H9 (cell line): ENCODE results near the gene UCMA. TPM values are rescaled to one million over a fixed set of nuclear protein-coding genes. Genes with fewer than 3 reads are reported as not detected.

ENCODE experiments used
- DNase-seq: peaks from one replicate; pipeline ENCODE4 v3.0.0-alpha.2; 2017
- H2AFZ ChIP-seq: one replicate; pipeline ENCODE4 v1.6.1; 2013; ENCODE audit warnings: mild to moderate bottlenecking, low read length, control low read depth, moderate library complexity
- H2AK5ac ChIP-seq: 2 replicates; pipeline ENCODE4 v1.6.1; 2013; ENCODE audit warnings: low read length, control low read depth, mixed read lengths; ENCODE audit not compliant: insufficient read length
- H2BK120ac ChIP-seq: one replicate; pipeline ENCODE4 v1.6.1; 2013; ENCODE audit warnings: low read depth, mild to moderate bottlenecking, low read length, control low read depth, inconsistent platforms; ENCODE audit not compliant: poor library complexity, severe bottlenecking
- H2BK12ac ChIP-seq: 2 replicates; pipeline ENCODE4 v1.6.1; 2013; ENCODE audit warnings: low read length, control low read depth, mixed read lengths, low read depth; ENCODE audit not compliant: insufficient read length
- H2BK15ac ChIP-seq: 2 replicates; pipeline ENCODE4 v1.6.1; 2013; ENCODE audit warnings: low read depth, low read length, control low read depth
- H2BK20ac ChIP-seq: one replicate; pipeline ENCODE4 v1.6.1; 2013; ENCODE audit warnings: low read depth, mild to moderate bottlenecking, low read length, control low read depth, inconsistent platforms; ENCODE audit not compliant: poor library complexity, severe bottlenecking
- H2BK5ac ChIP-seq: 2 replicates; pipeline ENCODE4 v1.6.1; 2013; ENCODE audit warnings: low read length, control low read depth, mixed read lengths; ENCODE audit not compliant: insufficient read length
- H3K14ac ChIP-seq: 2 replicates; pipeline ENCODE4 v1.6.1; 2013; ENCODE audit warnings: low read length, control low read depth; ENCODE audit not compliant: insufficient read depth
- H3K18ac ChIP-seq: 2 replicates; pipeline ENCODE4 v1.6.1; 2013; ENCODE audit warnings: low read depth, mild to moderate bottlenecking, mixed read lengths, low read length, control low read depth; ENCODE audit not compliant: insufficient read length
- H3K23ac ChIP-seq: 2 replicates; pipeline ENCODE4 v1.6.1; 2013; ENCODE audit warnings: low read length, control low read depth, mixed read lengths, low read depth; ENCODE audit not compliant: insufficient read length
- H3K23me2 ChIP-seq: 2 replicates; pipeline ENCODE4 v1.6.1; 2013; ENCODE audit warnings: low read depth, mild to moderate bottlenecking, mixed read lengths, low read length, control low read depth; ENCODE audit not compliant: insufficient read length, poor library complexity, severe bottlenecking
- H3K27ac ChIP-seq: 2 replicates; pipeline ENCODE4 v1.5.1; 2013; ENCODE audit warnings: low read length, control low read depth, mixed read lengths, low read depth; ENCODE audit not compliant: insufficient read length
- H3K27me3 ChIP-seq: 2 replicates; pipeline ENCODE4 v1.6.1; 2013; ENCODE audit warnings: low read length, control low read depth, inconsistent platforms; ENCODE audit not compliant: insufficient read depth
- H3K4ac ChIP-seq: 2 replicates; pipeline ENCODE4 v1.6.1; 2013; ENCODE audit warnings: low read depth, mild to moderate bottlenecking, control low read depth, inconsistent platforms, low read length, moderate library complexity
- H3K4me1 ChIP-seq: 2 replicates; pipeline ENCODE4 v1.6.1; 2013; ENCODE audit warnings: low read length, control low read depth, inconsistent platforms; ENCODE audit not compliant: insufficient read depth
- H3K4me2 ChIP-seq: 2 replicates; pipeline ENCODE4 v1.6.1; 2013; ENCODE audit warnings: low read length, control low read depth, mixed read lengths; ENCODE audit not compliant: insufficient read length, insufficient read depth
- H3K56ac ChIP-seq: 2 replicates; pipeline ENCODE4 v1.6.1; 2013; ENCODE audit warnings: low read depth, mild to moderate bottlenecking, mixed read lengths, low read length, control low read depth; ENCODE audit not compliant: insufficient read length
- H3K79me1 ChIP-seq: 2 replicates; pipeline ENCODE4 v1.6.1; 2013; ENCODE audit warnings: low read depth, mild to moderate bottlenecking, moderate library complexity, low read length, control low read depth, inconsistent platforms; ENCODE audit not compliant: insufficient read depth, poor library complexity, severe bottlenecking
- H3K79me2 ChIP-seq: 2 replicates; pipeline ENCODE4 v1.6.1; 2013; ENCODE audit warnings: low read length, control low read depth, inconsistent platforms; ENCODE audit not compliant: insufficient read depth
- H3K9ac ChIP-seq: 2 replicates; pipeline ENCODE4 v1.6.1; 2013; ENCODE audit warnings: low read length, control low read depth, mixed read lengths; ENCODE audit not compliant: insufficient read length; ENCODE audit errors: extremely low read depth
- H3K9me3 ChIP-seq: one replicate; pipeline ENCODE4 v1.6.1; 2013; ENCODE audit warnings: low read depth, low read length, inconsistent platforms; ENCODE audit not compliant: control insufficient read depth
- H3T11ph ChIP-seq: one replicate; pipeline ENCODE4 v1.6.1; 2013; ENCODE audit warnings: mild to moderate bottlenecking, low read length, control low read depth, inconsistent platforms
- H4K20me1 ChIP-seq: one replicate; pipeline ENCODE4 v1.6.1; 2013; ENCODE audit not compliant: control insufficient read depth, insufficient read length, insufficient read depth
- H4K5ac ChIP-seq: 2 replicates; pipeline ENCODE4 v1.6.1; 2013; ENCODE audit warnings: low read depth, mild to moderate bottlenecking, mixed read lengths, low read length, control low read depth; ENCODE audit not compliant: insufficient read length
- H4K8ac ChIP-seq: replicated peaks from 2 replicates; pipeline ENCODE4 v1.6.1; 2013; ENCODE audit warnings: low read length, control low read depth, mixed read lengths, low read depth; ENCODE audit not compliant: insufficient read length
- H4K91ac ChIP-seq: 2 replicates; pipeline ENCODE4 v1.6.1; 2013; ENCODE audit warnings: low read depth, mild to moderate bottlenecking, moderate library complexity, mixed read lengths, low read length, control low read depth; ENCODE audit not compliant: insufficient read length
- H3K27ac Mint-ChIP-seq, 3 experiments: 2 replicates in 2 of 3; 3 replicates in 1 of 3; pipeline ENCODE4 v1.8.0; 2020 to 2021; ENCODE audit warnings: mixed read lengths in 3 of 3, mild to moderate bottlenecking in 1 of 3, moderate library complexity in 1 of 3
- H3K27me3 Mint-ChIP-seq: 2 replicates; pipeline ENCODE4 v1.8.0; 2021; ENCODE audit warnings: low read depth, mild to moderate bottlenecking, moderate library complexity, mixed read lengths
- H3K36me3 Mint-ChIP-seq, 3 experiments: 2 replicates in 2 of 3; 3 replicates in 1 of 3; pipeline ENCODE4 v1.8.0; 2020 to 2021; ENCODE audit warnings: low read depth in 3 of 3, mixed read lengths in 3 of 3; ENCODE audit not compliant: insufficient read depth in 1 of 3
- H3K4me1 Mint-ChIP-seq, 2 experiments: 2 replicates each; pipeline ENCODE4 v1.8.0; 2020; ENCODE audit warnings: mixed read lengths in 2 of 2
- H3K4me3 Mint-ChIP-seq, 2 experiments: 2 replicates in 1 of 2; 3 replicates in 1 of 2; pipeline ENCODE4 v1.8.0; 2020 to 2021; ENCODE audit warnings: mild to moderate bottlenecking in 2 of 2, mixed read lengths in 2 of 2, moderate library complexity in 1 of 2
- H3K9me3 Mint-ChIP-seq, 2 experiments: 2 replicates in 1 of 2; 3 replicates in 1 of 2; pipeline ENCODE4 v1.8.0; 2020; ENCODE audit warnings: mild to moderate bottlenecking in 2 of 2, mixed read lengths in 2 of 2, moderate library complexity in 1 of 2
- WGBS: extraction: QIAGEN DNeasy Blood & Tissue Kit; methylation state at CpG from one replicate; pipeline ENCODE4 v1.1.7; 2013; ENCODE audit warnings: missing lambda C conversion rate, low lambda C conversion rate, mixed read lengths; ENCODE audit not compliant: insufficient read length; ENCODE audit errors: extremely low coverage; 5-methylcytosine and 5-hydroxymethylcytosine counted together
- total RNA-seq: library from RNA; stranded (reverse); gene quantifications from 2 replicates; pipeline ENCODE4 v1.2.1, GENCODE V29; 2021
- TF ChIP-seq, protein P1 (sequence below): fragments of 200-600 bp; sonication (generic); conservative IDR thresholded peaks from 3 replicates; pipeline ENCODE4 v1.8.0; 2021; ENCODE audit warnings: antibody characterized with exemption, mild to moderate bottlenecking

The UCMA gene
- total RNA-seq, 1 experiment from 2014 or later = not detected

DNA sequence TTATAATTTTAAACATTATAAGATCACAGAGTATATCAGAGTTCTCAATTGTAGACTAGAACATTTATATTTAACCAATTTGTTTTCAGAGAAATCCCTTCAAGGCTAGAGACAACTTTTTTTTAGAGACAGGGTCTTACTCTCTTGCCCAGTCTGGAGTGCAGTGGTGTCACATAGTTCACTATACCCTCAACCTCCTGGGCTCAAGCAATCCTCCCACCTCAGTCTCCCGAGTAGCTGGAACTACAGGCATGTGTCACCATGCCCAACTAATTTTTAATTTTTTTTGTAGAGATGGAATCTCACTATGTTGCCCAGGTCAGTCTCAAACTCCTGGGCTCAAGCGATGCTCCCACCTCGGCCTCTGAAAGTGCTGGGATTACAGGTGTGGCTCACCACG lies 15.3 kb downstream of the UCMA start:
- Mint-ChIP-seq H3K27ac (no peak overlapping the region), H3K9me3 (peaks cover 0 to 3% of the 10 kb centered on the region in 2 experiments; a peak in 1 of 5 replicates), H3K36me3 (peaks cover 5 to 7% (median 6%) of the 10 kb centered on the region in 3 experiments; a peak in 5 of 7 replicates), H3K4me1 (peaks cover 5 to 8% of the 10 kb centered on the region in 2 experiments), H3K4me3 (no peak overlapping the region), H3K27me3 (no peaks in the 10 kb centered on the region; the same call in 1 of the 2 replicates)
- H3K9ac ChIP-seq = no peak overlapping the region
- no peak overlapping the region for H2BK15ac ChIP-seq
- DNase-seq = no peak
- H3T11ph ChIP-seq = no peak overlapping the region
- no peak overlapping the region for H2BK120ac ChIP-seq
- H3K56ac ChIP-seq = no peak overlapping the region
- H4K8ac ChIP-seq = no peak overlapping the region
- H4K20me1 ChIP-seq = no peaks in the 10 kb centered on the region
- H2AK5ac ChIP-seq = no peak overlapping the region
- H3K79me1 ChIP-seq = no peaks in the 10 kb centered on the region
- H3K27me3 ChIP-seq = no peaks in the 10 kb centered on the region
- H4K91ac ChIP-seq = no peak overlapping the region
- H2AFZ ChIP-seq = no peak overlapping the region
- H2BK20ac ChIP-seq = no peak overlapping the region
- no peak overlapping the region for H3K14ac ChIP-seq
- H3K27ac ChIP-seq = no peak overlapping the region
- peaks cover 3% of the 10 kb centered on the region; the same call in 1 of the 2 replicates for H3K4me1 ChIP-seq
- no peak overlapping the region for H2BK5ac ChIP-seq
- H3K4ac ChIP-seq = no peak overlapping the region
- no peaks in the 10 kb centered on the region for H3K79me2 ChIP-seq
- no peak overlapping the region for H3K4me2 ChIP-seq
- no peak overlapping the region for H2BK12ac ChIP-seq
- TF ChIP-seq, protein P1, sequence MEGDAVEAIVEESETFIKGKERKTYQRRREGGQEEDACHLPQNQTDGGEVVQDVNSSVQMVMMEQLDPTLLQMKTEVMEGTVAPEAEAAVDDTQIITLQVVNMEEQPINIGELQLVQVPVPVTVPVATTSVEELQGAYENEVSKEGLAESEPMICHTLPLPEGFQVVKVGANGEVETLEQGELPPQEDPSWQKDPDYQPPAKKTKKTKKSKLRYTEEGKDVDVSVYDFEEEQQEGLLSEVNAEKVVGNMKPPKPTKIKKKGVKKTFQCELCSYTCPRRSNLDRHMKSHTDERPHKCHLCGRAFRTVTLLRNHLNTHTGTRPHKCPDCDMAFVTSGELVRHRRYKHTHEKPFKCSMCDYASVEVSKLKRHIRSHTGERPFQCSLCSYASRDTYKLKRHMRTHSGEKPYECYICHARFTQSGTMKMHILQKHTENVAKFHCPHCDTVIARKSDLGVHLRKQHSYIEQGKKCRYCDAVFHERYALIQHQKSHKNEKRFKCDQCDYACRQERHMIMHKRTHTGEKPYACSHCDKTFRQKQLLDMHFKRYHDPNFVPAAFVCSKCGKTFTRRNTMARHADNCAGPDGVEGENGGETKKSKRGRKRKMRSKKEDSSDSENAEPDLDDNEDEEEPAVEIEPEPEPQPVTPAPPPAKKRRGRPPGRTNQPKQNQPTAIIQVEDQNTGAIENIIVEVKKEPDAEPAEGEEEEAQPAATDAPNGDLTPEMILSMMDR = no peak
- no peaks in the 10 kb centered on the region for H3K23me2 ChIP-seq
- no CpG with 5 or more reads among the region's 4 CpGs for WGBS
- no peak overlapping the region for H4K5ac ChIP-seq
- no peak overlapping the region for H3K23ac ChIP-seq
- no peak overlapping the region for H3K18ac ChIP-seq
- H3K9me3 ChIP-seq = no peaks in the 10 kb centered on the region
